Adrenal gland (tissue), 12 donors: Measurements from ENCODE around the gene ATP2C1. TPM values are rescaled to one million over a fixed set of nuclear protein-coding genes. Genes with fewer than 3 reads are reported as not detected.

ENCODE experiments used
- DNase-seq, 7 donors: peaks; one replicate each; pipeline ENCODE4 v3.0.0-alpha.2; 2019 to 2020
- H3K27ac ChIP-seq, 5 donors: fragments of 200-600 bp; sonication (generic) in 4 of 5; 1 replicate in 3 of 5; 2 replicates in 2 of 5; pipeline versions ENCODE4 v1.5.1 to v1.8.0; 2016 to 2020; ENCODE audit warnings: mild to moderate bottlenecking in 1 of 5
- H3K27me3 ChIP-seq: fragments of 200-600 bp; 2 replicates; pipeline ENCODE4 v1.8.0; 2021
- H3K36me3 ChIP-seq, 2 donors: fragments of 200-600 bp; replicated peaks in 1 of 2; 1 replicate in 1 of 2; 2 replicates in 1 of 2; pipeline versions ENCODE4 v1.5.1 to v1.8.0; 2018 to 2022
- H3K4me1 ChIP-seq, 2 donors: fragments of 200-600 bp; replicated peaks in 1 of 2; 1 replicate in 1 of 2; 2 replicates in 1 of 2; pipeline versions ENCODE4 v1.5.1 to v1.8.0; 2018 to 2021
- H3K4me3 ChIP-seq, 4 donors: fragments of 200-600 bp; sonication (generic) in 3 of 4; one replicate each; pipeline ENCODE4 v1.5.1; 2016 to 2018
- H3K9me3 ChIP-seq, 3 donors: fragments of 200-600 bp; sonication (generic) in 1 of 3; replicated peaks in 1 of 3; 1 replicate in 2 of 3; 2 replicates in 1 of 3; pipeline versions ENCODE4 v1.5.1 to v1.8.0; 2016 to 2021
- POLR2A ChIP-seq, 2 donors: fragments of 450-650 bp; IDR thresholded peaks; one replicate each; pipeline ENCODE4 v1.6.1; 2017; ENCODE audit warnings: antibody characterized with exemption in 2 of 2, mild to moderate bottlenecking in 2 of 2, moderate library complexity in 1 of 2
- WGBS, 4 donors: extraction: QIAGEN DNeasy Blood & Tissue Kit in 2 of 4; methylation state at CpG; one replicate each; pipeline versions ENCODE4 v1.1.5 to v1.1.7; 2013 to 2017; 5-methylcytosine and 5-hydroxymethylcytosine counted together
- intact Hi-C, 2 donors: fragments of 100-400 bp; cut with DNase I; formaldehyde crosslinking; loops; one replicate each; pipeline versions ENCODE4 v1.14.1 to v1.15.0; 2022 to 2023
- polyA plus RNA-seq, 3 donors: library from polyadenylated mRNA; stranded (reverse); fragments of 200-250 nt in 2 of 3; fragments of 350-450 nt in 1 of 3; fragmentation: Illumina TruSeq in 1 of 3; extraction: RNeasy Lipid Tissue Mini Kit (QIAGEN cat#74804) in 1 of 3; gene quantifications; one replicate each; pipeline ENCODE4 v1.2.3, GENCODE V29; 2013 to 2014
- total RNA-seq, 9 donors: library from RNA; depleted of rRNA in 4 of 9; stranded (reverse); fragments of >200 nt in 4 of 9; fragments of 120-200 nt in 1 of 9; fragmentation: NEBNext Ultra II Directional in 1 of 9; extraction: Animal tissue kit (Norgen Biotek cat#: 25700) in 1 of 9; gene quantifications; one replicate each; pipeline versions ENCODE4 v1.1.0 to v1.2.4, GENCODE V29; 2013 to 2023
- TF ChIP-seq, protein P1 (sequence below), 6 experiments: fragments of 450-650 bp in 4 of 6; fragments of 200-600 bp in 2 of 6; sonication (generic) in 1 of 6; IDR thresholded peaks; 1 replicate in 5 of 6; 2 replicates in 1 of 6; pipeline versions ENCODE4 v1.5.1 to v1.8.0; 2016 to 2021; ENCODE audit warnings: antibody characterized with exemption in 6 of 6, mild to moderate bottlenecking in 2 of 6, moderate library complexity in 1 of 6
- donor health status: healthy with polysubstance abuse.
- donor health status: Bipolar disorder and iron deficiency.
- donor health status: DM: yes; HTN: yes; CAD: no.
- donor health status: DM: no; HTN: no; CAD: no.
- donor health status: DM: no; HTN: no; CAD: no.
- donor health status: DM: yes; HTN: yes; CAD: no.

The ATP2C1 gene
- total and polyA plus RNA-seq, 12 donors, result 26.7 to 78.6 (median 55.5) TPM

DNA sequence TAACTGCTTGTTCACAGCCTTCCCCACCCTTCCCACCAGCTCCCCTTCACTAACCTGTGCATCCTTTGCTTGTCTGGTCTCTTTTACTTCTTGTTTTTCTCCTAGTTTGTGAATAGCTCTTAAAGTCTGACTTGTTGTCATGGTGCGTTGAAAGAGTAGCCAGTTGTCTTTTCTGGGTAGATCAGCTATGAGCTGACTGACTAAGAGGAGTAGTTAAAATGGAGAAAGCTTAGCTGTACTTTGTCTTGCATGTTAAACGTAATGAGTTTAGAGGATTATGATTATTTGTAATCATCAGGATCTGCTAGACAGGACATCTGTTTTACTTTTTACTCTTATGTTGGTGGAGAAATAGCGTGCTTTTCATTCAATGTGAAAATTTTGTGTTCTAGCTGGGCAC lies 35.9 kb downstream of the ATP2C1 start:
- H3K4me3 ChIP-seq, result no peak overlapping the region

DNA sequence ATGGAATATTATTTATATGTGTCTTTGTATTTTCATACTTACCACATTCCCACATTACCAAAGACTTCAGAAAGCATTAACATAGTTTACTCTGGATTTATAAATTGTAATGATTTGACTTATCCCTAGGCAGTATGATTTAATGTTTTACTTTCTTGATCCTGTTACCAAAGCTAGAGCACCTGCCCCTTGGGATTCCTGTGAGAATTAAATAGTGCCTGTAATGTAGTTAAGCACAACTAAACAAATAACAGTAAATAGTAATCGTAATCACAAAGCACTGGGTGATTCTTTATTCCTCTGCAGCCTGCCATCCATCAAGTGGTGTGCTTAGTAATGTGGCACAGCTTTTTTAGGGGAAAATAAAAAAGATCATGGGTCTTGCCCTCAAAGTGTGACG lies 39.1 kb downstream of the ATP2C1 start:
- intact Hi-C loops, result no loop called here
- no peaks in the 10 kb centered on the region for H3K36me3 ChIP-seq
- no peak for TF ChIP-seq POLR2A (IDR thresholded peaks at IDR 0.05)
- TF ChIP-seq, protein P1, sequence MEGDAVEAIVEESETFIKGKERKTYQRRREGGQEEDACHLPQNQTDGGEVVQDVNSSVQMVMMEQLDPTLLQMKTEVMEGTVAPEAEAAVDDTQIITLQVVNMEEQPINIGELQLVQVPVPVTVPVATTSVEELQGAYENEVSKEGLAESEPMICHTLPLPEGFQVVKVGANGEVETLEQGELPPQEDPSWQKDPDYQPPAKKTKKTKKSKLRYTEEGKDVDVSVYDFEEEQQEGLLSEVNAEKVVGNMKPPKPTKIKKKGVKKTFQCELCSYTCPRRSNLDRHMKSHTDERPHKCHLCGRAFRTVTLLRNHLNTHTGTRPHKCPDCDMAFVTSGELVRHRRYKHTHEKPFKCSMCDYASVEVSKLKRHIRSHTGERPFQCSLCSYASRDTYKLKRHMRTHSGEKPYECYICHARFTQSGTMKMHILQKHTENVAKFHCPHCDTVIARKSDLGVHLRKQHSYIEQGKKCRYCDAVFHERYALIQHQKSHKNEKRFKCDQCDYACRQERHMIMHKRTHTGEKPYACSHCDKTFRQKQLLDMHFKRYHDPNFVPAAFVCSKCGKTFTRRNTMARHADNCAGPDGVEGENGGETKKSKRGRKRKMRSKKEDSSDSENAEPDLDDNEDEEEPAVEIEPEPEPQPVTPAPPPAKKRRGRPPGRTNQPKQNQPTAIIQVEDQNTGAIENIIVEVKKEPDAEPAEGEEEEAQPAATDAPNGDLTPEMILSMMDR (IDR thresholded peaks at IDR 0.05), result no peak
- no peaks in the 10 kb centered on the region for H3K9me3 ChIP-seq
- no peaks in the 10 kb centered on the region for H3K4me1 ChIP-seq
- 91 to 96% (median 92%) methylated on average over 2 of the region's 2 CpGs for WGBS, 4 donors
- H3K27ac ChIP-seq, result no peak overlapping the region
- no peak for DNase-seq
- no peak overlapping the region for H3K4me3 ChIP-seq
- no peaks in the 10 kb centered on the region for H3K27me3 ChIP-seq

More for the DNA sequence above, 35.9 kb downstream of the ATP2C1 start:
- no peaks in the 10 kb centered on the region for H3K9me3 ChIP-seq
- whole genome bisulfite sequencing, 4 donors, result 61 to 81% (median 63%) methylated on average over 3 of the region's 3 CpGs
- DNase-seq, result no peak
- intact Hi-C loops, result no loop called here
- no peaks in the 10 kb centered on the region for H3K27me3 ChIP-seq
- H3K36me3 ChIP-seq, result no peaks in the 10 kb centered on the region
- H3K27ac ChIP-seq, result no peak overlapping the region
- TF ChIP-seq, protein P1 (IDR thresholded peaks at IDR 0.05), result no peak
- TF ChIP-seq POLR2A (IDR thresholded peaks at IDR 0.05), result no peak
- no peaks in the 10 kb centered on the region for H3K4me1 ChIP-seq

DNA sequence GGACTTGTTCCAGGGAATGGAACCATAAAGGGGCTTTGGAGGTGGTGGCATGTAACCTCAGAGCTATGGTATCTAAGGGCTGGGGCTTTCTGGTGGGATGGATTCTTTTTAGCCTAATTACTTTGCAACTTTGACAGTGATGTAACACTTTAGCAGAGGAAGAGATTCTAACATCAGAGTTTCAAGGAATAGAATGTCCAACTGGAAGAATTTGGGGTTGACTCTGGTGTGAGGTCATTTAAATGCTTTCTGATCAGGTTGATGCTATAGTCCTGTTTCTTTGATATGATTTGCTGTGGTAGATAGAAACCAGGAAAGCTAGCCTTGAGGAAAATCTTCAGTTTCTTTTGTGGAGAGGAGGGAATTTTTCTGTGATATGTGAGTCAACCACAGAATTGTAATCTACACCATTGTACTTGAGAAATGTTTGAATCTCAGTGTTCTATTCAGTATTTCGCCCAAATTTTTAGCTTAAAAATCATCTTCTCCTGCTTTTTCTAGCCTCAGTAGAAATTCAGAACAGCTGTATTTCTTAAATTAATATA lies 40.0 kb downstream of the ATP2C1 start:
- H3K4me1 ChIP-seq, result no peaks in the 10 kb centered on the region
- no peak overlapping the region for H3K4me3 ChIP-seq
- H3K9me3 ChIP-seq, result no peaks in the 10 kb centered on the region
- H3K27ac ChIP-seq, result no peak overlapping the region
- WGBS, 4 donors, result 86 to 97% (median 92%) methylated on average over 1 of the region's 1 CpG
- DNase-seq, result no peak
- TF ChIP-seq, protein P1 (IDR thresholded peaks at IDR 0.05), result no peak
- TF ChIP-seq POLR2A (IDR thresholded peaks at IDR 0.05), result no peak
- H3K27me3 ChIP-seq, result no peaks in the 10 kb centered on the region
- H3K36me3 ChIP-seq, result no peaks in the 10 kb centered on the region
- intact Hi-C loops, result no loop called here

DNA sequence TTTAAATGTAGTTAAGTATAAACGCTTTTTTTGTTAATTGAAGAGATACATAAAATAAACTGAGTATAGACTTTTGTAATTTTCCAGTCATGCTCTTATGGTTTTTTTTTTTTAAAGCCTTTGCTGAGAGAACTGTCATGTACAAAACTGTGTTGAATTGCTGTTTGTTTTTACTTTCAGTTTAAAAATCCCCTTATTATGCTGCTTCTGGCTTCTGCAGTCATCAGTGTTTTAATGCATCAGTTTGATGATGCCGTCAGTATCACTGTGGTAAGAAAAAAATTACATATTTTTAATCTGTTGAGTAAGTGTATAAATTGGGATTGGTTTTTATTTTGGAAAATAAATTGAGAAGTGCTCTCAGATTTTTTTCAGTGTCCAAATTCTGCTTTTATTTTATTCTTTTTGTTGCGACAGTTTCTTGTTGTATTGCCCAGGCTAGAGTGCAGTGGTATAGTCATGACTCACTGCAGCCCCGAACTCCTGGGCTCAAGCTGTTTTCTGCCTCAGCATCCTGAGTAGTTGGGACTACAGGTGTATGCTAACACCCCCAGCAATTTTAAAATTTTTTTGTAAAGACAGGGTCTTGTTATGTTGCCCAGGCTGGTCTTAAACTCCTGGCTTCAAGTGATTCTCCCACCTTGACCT lies 40.7 kb downstream of the ATP2C1 start:
- no peak for TF ChIP-seq POLR2A (IDR thresholded peaks at IDR 0.05)
- TF ChIP-seq, protein P1 (IDR thresholded peaks at IDR 0.05), result no peak
- Histone ChIP-seq H3K27me3 (no peaks in the 10 kb centered on the region), H3K4me3 (no peak overlapping the region), H3K27ac (no peak overlapping the region), H3K36me3 (no peaks in the 10 kb centered on the region), H3K9me3 (no peaks in the 10 kb centered on the region), H3K4me1 (no peaks in the 10 kb centered on the region)
- no peak for DNase-seq
- 78 to 91% (median 90%) methylated on average over 4 of the region's 4 CpGs for WGBS, 4 donors
- intact Hi-C loops, result no loop called here
